MM.1S (cell line): ENCODE results near the gene GRIK3.

ENCODE experiments used
- EZH2 ChIP-seq: fragments of 300-600 bp; sonication (generic); optimal IDR thresholded peaks from 2 replicates; pipeline ENCODE3; 2017; ENCODE audit warnings: low read depth, mild to moderate bottlenecking, antibody characterized with exemption, low read length, mixed read lengths
- TF ChIP-seq, protein P1 (sequence below): fragments of 300-600 bp; sonication (generic); IDR thresholded peaks from 2 replicates; pipeline ENCODE4 v1.5.1; 2016; ENCODE audit warnings: antibody characterized with exemption, low read length, mixed read lengths

DNA sequence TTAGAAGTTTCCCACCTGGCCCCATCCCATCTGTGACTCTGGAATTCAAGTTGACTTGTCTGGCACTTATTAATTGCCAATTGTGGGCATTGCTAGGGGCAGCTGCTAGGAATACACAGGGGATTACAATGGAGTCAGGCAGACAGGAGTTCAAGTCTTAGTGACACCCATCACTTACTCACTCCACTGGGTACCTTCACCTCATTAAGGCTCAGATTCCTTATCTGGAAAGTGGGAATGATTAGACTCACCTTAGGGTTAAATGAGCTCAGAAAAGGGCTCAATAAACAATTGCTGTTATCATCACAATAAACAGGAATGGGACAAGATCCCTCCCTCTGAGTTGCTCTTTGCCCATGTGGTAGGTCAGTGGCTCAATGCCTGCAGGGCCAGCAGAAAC is 18.2 kb downstream of the GRIK3 start:
- TF ChIP-seq, protein P1, sequence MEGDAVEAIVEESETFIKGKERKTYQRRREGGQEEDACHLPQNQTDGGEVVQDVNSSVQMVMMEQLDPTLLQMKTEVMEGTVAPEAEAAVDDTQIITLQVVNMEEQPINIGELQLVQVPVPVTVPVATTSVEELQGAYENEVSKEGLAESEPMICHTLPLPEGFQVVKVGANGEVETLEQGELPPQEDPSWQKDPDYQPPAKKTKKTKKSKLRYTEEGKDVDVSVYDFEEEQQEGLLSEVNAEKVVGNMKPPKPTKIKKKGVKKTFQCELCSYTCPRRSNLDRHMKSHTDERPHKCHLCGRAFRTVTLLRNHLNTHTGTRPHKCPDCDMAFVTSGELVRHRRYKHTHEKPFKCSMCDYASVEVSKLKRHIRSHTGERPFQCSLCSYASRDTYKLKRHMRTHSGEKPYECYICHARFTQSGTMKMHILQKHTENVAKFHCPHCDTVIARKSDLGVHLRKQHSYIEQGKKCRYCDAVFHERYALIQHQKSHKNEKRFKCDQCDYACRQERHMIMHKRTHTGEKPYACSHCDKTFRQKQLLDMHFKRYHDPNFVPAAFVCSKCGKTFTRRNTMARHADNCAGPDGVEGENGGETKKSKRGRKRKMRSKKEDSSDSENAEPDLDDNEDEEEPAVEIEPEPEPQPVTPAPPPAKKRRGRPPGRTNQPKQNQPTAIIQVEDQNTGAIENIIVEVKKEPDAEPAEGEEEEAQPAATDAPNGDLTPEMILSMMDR: no peak
- no peak for TF ChIP-seq EZH2
